Kidney (tissue), 14 donors: Measurements from ENCODE around the gene RSU1. TPM values are rescaled to one million over a fixed set of nuclear protein-coding genes. Genes with fewer than 3 reads are reported as not detected.

Source experiments
- DNase-seq, 5 donors: peaks; one replicate each; pipeline ENCODE4 v3.0.0-alpha.2; 2013 to 2020
- FAIRE-seq: peaks from 2 replicates; lab custom pipeline; 2012; peaks lifted over from hg19 to GRCh38; lab: Jason Lieb, UNC
- H3K27ac ChIP-seq, 2 donors: one replicate each; pipeline ENCODE4 v1.7.0; 2013; ENCODE audit warnings: low read depth in 2 of 2, low read length in 2 of 2, inconsistent platforms in 1 of 2
- H3K27me3 ChIP-seq: one replicate; pipeline ENCODE4 v1.7.1; 2013; ENCODE audit warnings: low read length, inconsistent platforms; ENCODE audit not compliant: control insufficient read depth, insufficient read depth
- H3K36me3 ChIP-seq, 3 donors: one replicate each; pipeline versions ENCODE4 v1.7.0 to v1.7.1; 2013; ENCODE audit warnings: low read length in 3 of 3, control low read depth in 1 of 3, inconsistent platforms in 1 of 3; ENCODE audit not compliant: insufficient read depth in 3 of 3, control insufficient read depth in 2 of 3
- H3K4me1 ChIP-seq, 3 donors: one replicate each; pipeline versions ENCODE4 v1.7.0 to v1.7.1; 2013; ENCODE audit warnings: low read length in 3 of 3, inconsistent platforms in 1 of 3, low read depth in 1 of 3; ENCODE audit not compliant: control insufficient read depth in 2 of 3, insufficient read depth in 2 of 3
- H3K4me3 ChIP-seq, 3 donors: one replicate each; pipeline versions ENCODE4 v1.7.0 to v1.8.1; 2013; ENCODE audit warnings: low read length in 3 of 3, control low read depth in 1 of 3, inconsistent platforms in 1 of 3
- H3K9ac ChIP-seq, 3 donors: one replicate each; pipeline versions ENCODE4 v1.7.0 to v1.7.1; 2013; ENCODE audit warnings: low read length in 3 of 3, control low read depth in 1 of 3, inconsistent platforms in 1 of 3
- H3K9me3 ChIP-seq, 3 donors: one replicate each; pipeline versions ENCODE4 v1.7.0 to v1.7.1; 2013; ENCODE audit warnings: low read length in 3 of 3, control low read depth in 1 of 3, inconsistent platforms in 1 of 3; ENCODE audit not compliant: control insufficient read depth in 2 of 3, insufficient read depth in 1 of 3
- intact Hi-C: fragments of 100-400 bp; cut with DNase I; formaldehyde crosslinking; loops from one replicate; pipeline ENCODE4 v1.11.1; 2022
- polyA plus RNA-seq: library from polyadenylated mRNA; stranded (reverse); fragments of 350-450 nt; fragmentation: Illumina TruSeq; extraction: RNeasy Lipid Tissue Mini Kit (QIAGEN cat#74804); gene quantifications from one replicate; pipeline ENCODE4 v1.2.3, GENCODE V29; 2014; ENCODE audit warnings: low read depth, low replicate concordance; ENCODE audit not compliant: insufficient read depth
- total RNA-seq: library from RNA; stranded (reverse); fragmentation: NEBNext Ultra II Directional; extraction: Animal tissue kit (Norgen Biotek cat#: 25700); gene quantifications from one replicate; pipeline ENCODE4 v1.2.1, GENCODE V29; 2021
- TF ChIP-seq, protein P1 (sequence below): IDR thresholded peaks from 3 replicates; pipeline ENCODE4 v1.5.1; 2012; ENCODE audit warnings: mild to moderate bottlenecking, moderate library complexity, borderline replicate concordance; ENCODE audit not compliant: insufficient read depth; ENCODE audit errors: extremely low read depth
- donor health status: control.
- donor health status: control.
- donor health status: control.
- donor health status: control.
- donor health status: control.
- donor health status: DM: yes; HTN: yes; CAD: no.
- donor health status: Normal renal cell carcinoma (clear cell type).

Gene RSU1
- total and polyA plus RNA-seq, 2 donors from 2014 or later, result 44.6 to 72.4 TPM

GRCh38 chr10:16545116-16545736 lies 272.0 kb downstream of the RSU1 start:
- H3K4me1 ChIP-seq, result no peaks in the 10 kb centered on the region
- H3K27me3 ChIP-seq, result no peaks in the 10 kb centered on the region
- no peaks in the 10 kb centered on the region for H3K9me3 ChIP-seq
- DNase-seq (peak in 2 of 5 donors; percentile 10 to 30), FAIRE-seq (no peak)
- no peak overlapping the region for H3K4me3 ChIP-seq
- H3K9ac ChIP-seq, result no peak overlapping the region
- no peaks in the 10 kb centered on the region for H3K36me3 ChIP-seq
- no peak overlapping the region for H3K27ac ChIP-seq
- TF ChIP-seq, protein P1, sequence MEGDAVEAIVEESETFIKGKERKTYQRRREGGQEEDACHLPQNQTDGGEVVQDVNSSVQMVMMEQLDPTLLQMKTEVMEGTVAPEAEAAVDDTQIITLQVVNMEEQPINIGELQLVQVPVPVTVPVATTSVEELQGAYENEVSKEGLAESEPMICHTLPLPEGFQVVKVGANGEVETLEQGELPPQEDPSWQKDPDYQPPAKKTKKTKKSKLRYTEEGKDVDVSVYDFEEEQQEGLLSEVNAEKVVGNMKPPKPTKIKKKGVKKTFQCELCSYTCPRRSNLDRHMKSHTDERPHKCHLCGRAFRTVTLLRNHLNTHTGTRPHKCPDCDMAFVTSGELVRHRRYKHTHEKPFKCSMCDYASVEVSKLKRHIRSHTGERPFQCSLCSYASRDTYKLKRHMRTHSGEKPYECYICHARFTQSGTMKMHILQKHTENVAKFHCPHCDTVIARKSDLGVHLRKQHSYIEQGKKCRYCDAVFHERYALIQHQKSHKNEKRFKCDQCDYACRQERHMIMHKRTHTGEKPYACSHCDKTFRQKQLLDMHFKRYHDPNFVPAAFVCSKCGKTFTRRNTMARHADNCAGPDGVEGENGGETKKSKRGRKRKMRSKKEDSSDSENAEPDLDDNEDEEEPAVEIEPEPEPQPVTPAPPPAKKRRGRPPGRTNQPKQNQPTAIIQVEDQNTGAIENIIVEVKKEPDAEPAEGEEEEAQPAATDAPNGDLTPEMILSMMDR, result peak; percentile 45
- intact Hi-C loops, result no loop called here

- TF ChIP-seq, protein P1, result no peak
- no peak overlapping the region for H3K4me3 ChIP-seq
- intact Hi-C loops, result no loop called here
- FAIRE-seq, result no peak
- H3K27ac ChIP-seq, result no peak overlapping the region
- no peaks in the 10 kb centered on the region for H3K27me3 ChIP-seq
- H3K4me1 ChIP-seq, result no peaks in the 10 kb centered on the region
- no peaks in the 10 kb centered on the region for H3K36me3 ChIP-seq
- no peaks in the 10 kb centered on the region for H3K9me3 ChIP-seq
- no peak overlapping the region for H3K9ac ChIP-seq
- DNase-seq, result no peak
Observed at GRCh38 chr10:16544591-16544990, 272.6 kb downstream of the RSU1 start.

GRCh38 chr10:16544099-16544498 lies 273.1 kb downstream of the RSU1 start:
- H3K9me3 ChIP-seq, result no peaks in the 10 kb centered on the region
- DNase-seq (no peak), FAIRE-seq (no peak)
- H3K9ac ChIP-seq, result no peak overlapping the region
- H3K27me3 ChIP-seq, result no peaks in the 10 kb centered on the region
- no peak overlapping the region for H3K27ac ChIP-seq
- H3K36me3 ChIP-seq, result no peaks in the 10 kb centered on the region
- H3K4me3 ChIP-seq, result no peak overlapping the region
- TF ChIP-seq, protein P1, result no peak
- intact Hi-C loops, result no loop called here
- no peaks in the 10 kb centered on the region for H3K4me1 ChIP-seq
